ENCODE data around the gene FANCI.

- TF ChIP-seq SUZ12 (IDR thresholded peaks at IDR 0.05; ENCODE audit: extremely low read depth, insufficient read depth, insufficient read length) (no peak), ZNF274 (IDR thresholded peaks at IDR 0.05; ENCODE audit: low read depth, low read length) (no peak), YY1 (IDR thresholded peaks at IDR 0.05; ENCODE audit: insufficient read depth, insufficient read length) (no peak)
Measured at GRCh38 chr15:89247446-89247845, 3.7 kb downstream of the FANCI start.
